Keratinocyte (primary cell): ENCODE data around the gene UGT1A10. TPM values are rescaled to one million over a fixed set of nuclear protein-coding genes. Genes with fewer than 3 reads are reported as not detected.
A peak's percentile ranks its signal among the peaks of the same experiment; 100 is the strongest.

Experiments
- DNase-seq: peaks from one replicate; pipeline ENCODE4 v3.0.0-alpha.2; 2011; ENCODE audit warnings: low read depth, missing footprints, low spot score
- FAIRE-seq: peaks from 2 replicates; lab custom pipeline; 2011; peaks lifted over from hg19 to GRCh38; lab: Jason Lieb, UNC
- H2AFZ ChIP-seq: 2 replicates; pipeline ENCODE4 v1.6.0; 2012; ENCODE audit warnings: low read length, control low read depth, inconsistent platforms; ENCODE audit not compliant: control insufficient read depth
- H3K27ac ChIP-seq: 2 replicates; pipeline ENCODE4 v1.5.1; 2011; ENCODE audit warnings: low read length; ENCODE audit not compliant: control insufficient read depth, insufficient read depth
- H3K27me3 ChIP-seq: 3 replicates; pipeline ENCODE4 v1.6.0; 2011; ENCODE audit warnings: low read length; ENCODE audit not compliant: control insufficient read depth, insufficient read depth; ENCODE audit errors: extremely low read depth
- H3K36me3 ChIP-seq, 2 experiments: 2 replicates in 1 of 2; 3 replicates in 1 of 2; pipeline ENCODE4 v1.5.1; 2011; ENCODE audit warnings: low read length in 2 of 2, mild to moderate bottlenecking in 1 of 2; ENCODE audit not compliant: control insufficient read depth in 2 of 2, insufficient read depth in 2 of 2; ENCODE audit errors: extremely low read depth in 1 of 2
- H3K4me1 ChIP-seq: 3 replicates; pipeline ENCODE4 v1.5.1; 2011; ENCODE audit warnings: low read length; ENCODE audit not compliant: control insufficient read depth, insufficient read depth; ENCODE audit errors: extremely low read depth
- H3K4me2 ChIP-seq: 3 replicates; pipeline ENCODE4 v1.6.0; 2011; ENCODE audit warnings: low read depth, low read length; ENCODE audit not compliant: control insufficient read depth, insufficient read depth; ENCODE audit errors: extremely low read depth
- H3K4me3 ChIP-seq, 3 experiments: fragments of 200-600 bp in 1 of 3; sonication (generic) in 1 of 3; 2 replicates in 2 of 3; 3 replicates in 1 of 3; pipeline ENCODE4 v1.5.1; 2011 to 2016; ENCODE audit warnings: low read length in 3 of 3, mild to moderate bottlenecking in 3 of 3, control low read depth in 2 of 3, inconsistent platforms in 1 of 3, low read depth in 1 of 3, mixed read lengths in 1 of 3, mixed run types in 1 of 3, moderate library complexity in 1 of 3; ENCODE audit not compliant: control insufficient read depth in 2 of 3, insufficient read depth in 2 of 3; ENCODE audit errors: extremely low read depth in 1 of 3
- H3K79me2 ChIP-seq: 2 replicates; pipeline ENCODE4 v1.6.0; 2012; ENCODE audit warnings: low read length; ENCODE audit not compliant: control insufficient read depth, insufficient read depth
- H3K9ac ChIP-seq: 3 replicates; pipeline ENCODE4 v1.6.0; 2011; ENCODE audit warnings: low read length; ENCODE audit not compliant: control insufficient read depth, insufficient read depth; ENCODE audit errors: extremely low read depth
- H3K9me1 ChIP-seq: 3 replicates; pipeline ENCODE4 v1.6.0; 2011; ENCODE audit warnings: low read length; ENCODE audit not compliant: control insufficient read depth, insufficient read depth; ENCODE audit errors: extremely low read depth
- H3K9me3 ChIP-seq: 2 replicates; pipeline ENCODE4 v1.5.1; 2012; ENCODE audit warnings: low read depth, low read length; ENCODE audit not compliant: control insufficient read depth
- H4K20me1 ChIP-seq: 3 replicates; pipeline ENCODE4 v1.6.0; 2011; ENCODE audit warnings: low read length; ENCODE audit not compliant: control insufficient read depth, insufficient read depth; ENCODE audit errors: extremely low read depth
- CTCF ChIP-seq, 3 experiments: IDR thresholded peaks in 1 of 3; conservative IDR thresholded peaks in 1 of 3; optimal IDR thresholded peaks in 1 of 3; 2 replicates in 2 of 3; 3 replicates in 1 of 3; pipeline versions ENCODE3 to v1.5.1; 2011; ENCODE audit warnings: low read length in 3 of 3, mild to moderate bottlenecking in 3 of 3, moderate library complexity in 2 of 3, control low read depth in 1 of 3, inconsistent platforms in 1 of 3; ENCODE audit not compliant: insufficient read depth in 2 of 3; ENCODE audit errors: extremely low read depth in 1 of 3
- EZH2 ChIP-seq: IDR thresholded peaks from one replicate; pipeline ENCODE4 v1.6.1; 2012; ENCODE audit warnings: inconsistent platforms, mild to moderate bottlenecking, low read length, moderate library complexity
- dilution Hi-C: fragments of 300-500 bp; cut with MboI; formaldehyde crosslinking; loops from one replicate; pipeline ENCODE4 v1.7.0; 2020; ENCODE audit warnings: low sequenced_read_pairs; ENCODE audit not compliant: extremely low pct_ligation_motif_present
- polyA plus RNA-seq, 5 experiments: library from polyadenylated mRNA; depleted of rRNA in 3 of 5; stranded (reverse) in 3 of 5; stranded (forward) in 1 of 5; unstranded in 1 of 5; fragments of >200 nt; gene quantifications; 1 replicate in 1 of 5; 2 replicates in 3 of 5; 3 replicates in 1 of 5; pipeline versions ENCODE4 v1.2.1 to v1.2.3, GENCODE V29; 2011 to 2012; ENCODE audit warnings: missing spikeins in 2 of 5, low read depth in 1 of 5, low replicate concordance in 1 of 5

The UGT1A10 gene
- polyA plus RNA-seq, 1 donor (not counting 4 experiments of a cell fraction or from before 2014, with no cell fraction given) = 2.0 TPM

- H3K27ac ChIP-seq = no peak overlapping the region
- no peaks in the 10 kb centered on the region for H3K36me3 ChIP-seq
- peak; percentile 90 for FAIRE-seq
- no peak overlapping the region for H3K9ac ChIP-seq
- no peak overlapping the region for H3K4me3 ChIP-seq
- H4K20me1 ChIP-seq = no peaks in the 10 kb centered on the region
- peaks cover under 1% of the 10 kb centered on the region for H3K9me3 ChIP-seq
- peaks cover 11% of the 10 kb centered on the region for H3K4me1 ChIP-seq
- DNase-seq = no peak
- no peaks in the 10 kb centered on the region for H3K9me1 ChIP-seq
- no peaks in the 10 kb centered on the region for H3K27me3 ChIP-seq
- dilution Hi-C loops = no loop called here
- TF ChIP-seq CTCF (optimal IDR thresholded peaks at IDR 0.05 in 1 of 3, IDR thresholded peaks at IDR 0.05 in 1 of 3, conservative IDR thresholded peaks at IDR 0.05 in 1 of 3; ENCODE audit: extremely low read depth in 1 of 3, insufficient read depth in 2 of 3, low read length in 3 of 3) = no peak
- TF ChIP-seq EZH2 = no peak
- H2AFZ ChIP-seq = peak overlapping the region; percentile 53
- H3K79me2 ChIP-seq = no peaks in the 10 kb centered on the region
- peak overlapping the region; percentile 68 for H3K4me2 ChIP-seq
These were observed 14.7 kb downstream of the UGT1A10 start for GRCh38 chr2:233650981-233651380.

GRCh38 chr2:233651430-233651829 is 15.2 kb downstream of the UGT1A10 start:
- Histone ChIP-seq H3K9me3 (no peaks in the 10 kb centered on the region), H3K36me3 (no peaks in the 10 kb centered on the region), H3K79me2 (no peaks in the 10 kb centered on the region), H3K4me2 (peak overlapping the region; percentile 68), H3K9ac (no peak overlapping the region), H3K4me3 (no peak overlapping the region), H2AFZ (no peak overlapping the region), H3K27me3 (no peaks in the 10 kb centered on the region), H4K20me1 (no peaks in the 10 kb centered on the region), H3K27ac (no peak overlapping the region), H3K4me1 (peaks cover 11% of the 10 kb centered on the region), H3K9me1 (no peaks in the 10 kb centered on the region)
- DNase-seq (no peak), FAIRE-seq (no peak)
- TF ChIP-seq CTCF (optimal IDR thresholded peaks at IDR 0.05 in 1 of 3, IDR thresholded peaks at IDR 0.05 in 1 of 3, conservative IDR thresholded peaks at IDR 0.05 in 1 of 3; ENCODE audit: extremely low read depth in 1 of 3, insufficient read depth in 2 of 3, low read length in 3 of 3) (no peak), EZH2 (no peak)
- dilution Hi-C loops = no loop called here
